HEK293 (cell line): ENCODE measurements around the gene FKRP.
A peak's percentile ranks its signal among the peaks of the same experiment; 100 is the strongest.

Experiments used
- CTCF ChIA-PET: fragments of 350-600 bp; formaldehyde crosslinking; extraction: SDS; loops from one replicate; lab custom pipeline; 2021; ENCODE audit warnings: antibody characterized with exemption; lab: Yijun Ruan, JAX
- POLR2A ChIA-PET: fragments of 300-600 bp; formaldehyde crosslinking; extraction: SDS; loops from one replicate; lab custom pipeline; 2020; ENCODE audit warnings: antibody characterized with exemption, inconsistent platforms; lab: Yijun Ruan, JAX
- H3K27ac ChIP-seq: fragments of 200-500 bp; sonication (Bioruptor generic); 2 replicates; pipeline ENCODE4 v1.5.1; 2014; ENCODE audit warnings: low read depth, low read length, control low read depth, inconsistent platforms; ENCODE audit errors: extremely low read depth
- H3K36me3 ChIP-seq, 2 experiments: fragments of 200-500 bp in 1 of 2; sonication (Bioruptor generic) in 1 of 2; 1 replicate in 1 of 2; 2 replicates in 1 of 2; pipeline ENCODE4 v1.5.1; 2014 to 2017; ENCODE audit warnings: inconsistent platforms in 2 of 2, low read length in 2 of 2; ENCODE audit not compliant: control insufficient read depth in 2 of 2, insufficient read depth in 1 of 2
- H3K4me1 ChIP-seq: fragments of 200-500 bp; sonication (Bioruptor generic); 2 replicates; pipeline ENCODE4 v1.5.1; 2014; ENCODE audit warnings: mild to moderate bottlenecking, low read length, inconsistent platforms; ENCODE audit not compliant: control insufficient read depth, insufficient read depth
- H3K4me3 ChIP-seq: 2 replicates; pipeline ENCODE4 v1.5.1; 2011; ENCODE audit warnings: low read depth, mild to moderate bottlenecking, control low read depth, low read length, moderate library complexity
- H3K9me3 ChIP-seq: fragments of 200-500 bp; sonication (Bioruptor generic); 2 replicates; pipeline ENCODE4 v1.5.1; 2014; ENCODE audit warnings: low read depth, low read length, inconsistent platforms; ENCODE audit not compliant: control insufficient read depth, insufficient read depth
- KLF1 ChIP-seq: fragments of 450-650 bp; formaldehyde crosslinking; IDR thresholded peaks from 2 replicates; pipeline ENCODE4 v1.5.1; 2016; ENCODE audit warnings: missing biosample characterization, missing genetic modification characterization
- KLF8 ChIP-seq: fragments of 450-650 bp; formaldehyde crosslinking; IDR thresholded peaks from 2 replicates; pipeline ENCODE4 v1.5.1; 2016; ENCODE audit warnings: missing biosample characterization, missing genetic modification characterization
- PATZ1 ChIP-seq: fragments of 450-650 bp; formaldehyde crosslinking; IDR thresholded peaks from 2 replicates; pipeline ENCODE4 v1.5.1; 2016; ENCODE audit warnings: missing biosample characterization, missing genetic modification characterization
- PRDM10 ChIP-seq: fragments of 450-650 bp; formaldehyde crosslinking; IDR thresholded peaks from 2 replicates; pipeline ENCODE4 v1.5.1; 2016; ENCODE audit warnings: missing biosample characterization, missing genetic modification characterization
- PRDM4 ChIP-seq: fragments of 450-650 bp; formaldehyde crosslinking; IDR thresholded peaks from 2 replicates; pipeline ENCODE4 v1.5.1; 2017; ENCODE audit warnings: missing biosample characterization, missing genetic modification characterization
- ZBTB17 ChIP-seq: fragments of 450-650 bp; formaldehyde crosslinking; IDR thresholded peaks from 2 replicates; pipeline ENCODE4 v1.5.1; 2016; ENCODE audit warnings: missing biosample characterization, missing genetic modification characterization
- ZBTB6 ChIP-seq: fragments of 450-650 bp; formaldehyde crosslinking; IDR thresholded peaks from 2 replicates; pipeline ENCODE4 v1.5.1; 2017; ENCODE audit warnings: missing biosample characterization, missing genetic modification characterization
- ZNF600 ChIP-seq: fragments of 450-650 bp; formaldehyde crosslinking; IDR thresholded peaks from 2 replicates; pipeline ENCODE4 v1.5.1; 2016; ENCODE audit warnings: missing biosample characterization, missing genetic modification characterization
- ZNF639 ChIP-seq: fragments of 450-650 bp; formaldehyde crosslinking; IDR thresholded peaks from 2 replicates; pipeline ENCODE4 v1.5.1; 2016; ENCODE audit warnings: missing biosample characterization, missing genetic modification characterization

Gene FKRP

GRCh38 chr19:46719629-46720502 lies 26.0 kb upstream of the FKRP start:
- CTCF ChIA-PET: interaction anchor here (0.6 to 2.2 kb wide), 2 partner anchors 9 to 776 kb away, joined by 5 to 10 read pairs; no protein-coding TSS in a partner anchor

More at GRCh38 chr19:46719629-46720502, 26.0 kb upstream of the FKRP start:
- Histone ChIP-seq H3K27ac (no peak overlapping the region), H3K4me3 (no peak overlapping the region), H3K9me3 (no peaks in the 10 kb centered on the region), H3K4me1 (peaks cover 7% of the 10 kb centered on the region), H3K36me3 (peaks cover 15 to 58% of the 10 kb centered on the region in 2 experiments; a peak in 2 of 3 replicates)
- POLR2A ChIA-PET: no interaction called here
- TF ChIP-seq PATZ1 (tag by site-specific recombination) (peak; percentile 49), ZNF639 (tag by site-specific recombination) (no peak), ZBTB6 (tag by site-specific recombination) (no peak), ZBTB17 (tag by site-specific recombination) (peak; percentile 38; the same call in 1 of the 2 replicates), KLF1 (peak; percentile 77), KLF8 (tag by site-specific recombination) (peak; percentile 32; the same call in 1 of the 2 replicates), PRDM10 (peak; percentile 29; the same call in 1 of the 2 replicates), PRDM4 (tag by site-specific recombination) (no peak), ZNF600 (tag by site-specific recombination) (0 out of 2 replicates have a peak, but pooled peaks have one; percentile 24)
